K562 (cell line): ENCODE results near the gene EFCAB10. TPM values are rescaled to one million over a fixed set of nuclear protein-coding genes. Genes with fewer than 3 reads are reported as not detected.

ENCODE experiments used
- ATAC-seq: fragments of 200-7000 bp; cut with Tn5 transposase; 3 replicates; pipeline ENCODE4 v1.9.1; 2020; ENCODE audit warnings: moderate library complexity
- BruUV-seq: library from RNA; stranded (reverse); fragments of 400-500 nt; replicated peaks from 2 replicates; lab custom pipeline; 2021; lab: Mats Ljungman, UMichigan
- CTCF ChIA-PET: fragments of 300-600 bp; formaldehyde crosslinking; extraction: SDS; loops from one replicate; lab custom pipeline; 2021; ENCODE audit warnings: low intra/inter-chr PET ratio; lab: Yijun Ruan, JAX
- POLR2A ChIA-PET: fragments of 300-600, 350-650 bp; sonication (Branson Sonifier 250); formaldehyde crosslinking; extraction: SDS; loops from one replicate; lab custom pipeline; 2021; ENCODE audit warnings: antibody characterized with exemption, inconsistent platforms; lab: Yijun Ruan, JAX
- DNase-seq, 4 experiments: peaks; one replicate each; pipeline versions ENCODE4 v3.0.0 to v3.0.0-alpha.2; 2011 to 2018; ENCODE audit warnings: low spot score in 3 of 4, mixed read lengths in 3 of 4; ENCODE audit errors: extremely low read depth in 1 of 4
- FAIRE-seq: peaks from 2 replicates; lab custom pipeline; 2011; peaks lifted over from hg19 to GRCh38; lab: Jason Lieb, UNC
- H2AFZ ChIP-seq: 2 replicates; pipeline ENCODE4 v1.6.0; 2011; ENCODE audit warnings: low read depth, low read length, control low read depth, inconsistent platforms
- H3K27ac ChIP-seq: fragments of 200-600 bp; 3 replicates; pipeline ENCODE4 v1.8.0; 2011; ENCODE audit warnings: low read depth, mild to moderate bottlenecking, control low read depth, inconsistent platforms, low read length, moderate library complexity, mixed read lengths; ENCODE audit errors: extremely low read depth
- H3K27me3 ChIP-seq, 2 experiments: fragments of 300-600 bp in 1 of 2; 2 replicates in 1 of 2; 3 replicates in 1 of 2; pipeline versions ENCODE4 v1.6.0 to v1.8.0; 2011; ENCODE audit warnings: inconsistent platforms in 2 of 2, low read length in 2 of 2, mild to moderate bottlenecking in 1 of 2, mixed read lengths in 1 of 2, moderate library complexity in 1 of 2; ENCODE audit not compliant: control insufficient read depth in 2 of 2, insufficient read depth in 2 of 2
- H3K36me3 ChIP-seq: fragments of 300-600 bp; 3 replicates; pipeline ENCODE4 v1.8.0; 2011; ENCODE audit warnings: mild to moderate bottlenecking, low read length, inconsistent platforms; ENCODE audit not compliant: control insufficient read depth, insufficient read depth
- H3K4me1 ChIP-seq, 2 experiments: fragments of 200-600 bp in 1 of 2; replicated peaks in 1 of 2; 2 replicates in 1 of 2; 3 replicates in 1 of 2; pipeline versions ENCODE4 v1.5.1 to v1.8.0; 2011; ENCODE audit warnings: inconsistent platforms in 2 of 2, low read length in 2 of 2, mild to moderate bottlenecking in 1 of 2, mixed read lengths in 1 of 2, moderate library complexity in 1 of 2; ENCODE audit not compliant: control insufficient read depth in 2 of 2, insufficient read depth in 2 of 2
- H3K4me2 ChIP-seq: 2 replicates; pipeline ENCODE4 v1.6.1; 2011; ENCODE audit warnings: low read length, control low read depth, inconsistent platforms, mixed read lengths; ENCODE audit not compliant: insufficient read depth
- H3K4me3 ChIP-seq: fragments of 200-600 bp; sonication (generic), shearing (Covaris generic); 2 replicates; pipeline ENCODE4 v1.5.1; 2016; ENCODE audit warnings: control low read depth, inconsistent platforms
- H3K79me2 ChIP-seq: fragments of 200-600 bp; 3 replicates; pipeline ENCODE4 v1.8.0; 2011; ENCODE audit warnings: low read length, inconsistent platforms; ENCODE audit not compliant: control insufficient read depth, insufficient read depth
- H3K9ac ChIP-seq, 2 experiments: 2 replicates each; pipeline versions ENCODE4 v1.6.0 to v1.6.1; 2011; ENCODE audit warnings: low read depth in 2 of 2, low read length in 2 of 2, control low read depth in 1 of 2, inconsistent platforms in 1 of 2, mild to moderate bottlenecking in 1 of 2, mixed read lengths in 1 of 2; ENCODE audit not compliant: insufficient read depth in 1 of 2
- H3K9me1 ChIP-seq: one replicate; pipeline ENCODE4 v1.6.0; 2011; ENCODE audit warnings: inconsistent platforms, mild to moderate bottlenecking, low read length, moderate library complexity; ENCODE audit not compliant: control insufficient read depth, insufficient read depth
- H3K9me3 ChIP-seq: replicated peaks from 2 replicates; pipeline ENCODE4 v1.5.1; 2011; ENCODE audit warnings: low read depth, low read length, inconsistent platforms; ENCODE audit not compliant: control insufficient read depth, insufficient read depth
- H4K20me1 ChIP-seq: replicated peaks from 2 replicates; pipeline ENCODE4 v1.6.1; 2011; ENCODE audit warnings: low read length, inconsistent platforms, mixed read lengths; ENCODE audit not compliant: control insufficient read depth, insufficient read depth
- BMI1 ChIP-seq: fragments of 150-350 bp; IDR thresholded peaks from 2 replicates; pipeline ENCODE4 v1.6.1; 2014; ENCODE audit warnings: low read length
- CCAR2 ChIP-seq: fragments of 200-400 bp; formaldehyde crosslinking; IDR thresholded peaks from 2 replicates; pipeline ENCODE4 v1.6.1; 2017; ENCODE audit warnings: mild to moderate bottlenecking, low read depth, low read length
- EP400 ChIP-seq: fragments of 450-650 bp; IDR thresholded peaks from 2 replicates; pipeline ENCODE4 v1.6.1; 2017; ENCODE audit warnings: antibody characterized with exemption, mild to moderate bottlenecking, moderate library complexity
- FOS ChIP-seq: IDR thresholded peaks from 3 replicates; pipeline ENCODE4 v1.6.1; 2011; ENCODE audit not compliant: insufficient read length; ENCODE audit errors: extremely low read depth
- FOXO4 ChIP-seq: fragments of 450-650 bp; formaldehyde crosslinking; IDR thresholded peaks from 2 replicates; pipeline ENCODE4 v1.4.0; 2020; ENCODE audit warnings: mild to moderate bottlenecking, moderate library complexity
- PHB ChIP-seq: fragments of 250-450 bp; sonication (Bioruptor Pico); IDR thresholded peaks from 2 replicates; pipeline ENCODE4 v1.5.0; 2021
- SMAD1 ChIP-seq: fragments of 150-350 bp; IDR thresholded peaks from 2 replicates; pipeline ENCODE4 v1.6.1; 2014; ENCODE audit warnings: low read length, low read depth; ENCODE audit not compliant: partially characterized antibody
- SRF ChIP-seq, 2 experiments: fragments of 250-450, 450-650 bp in 1 of 2; sonication (Bioruptor Pico) in 1 of 2; sonication (generic) in 1 of 2; formaldehyde crosslinking; IDR thresholded peaks; 2 replicates each; pipeline versions ENCODE4 v1.5.0 to v1.5.1; 2020 to 2022; ENCODE audit warnings: mild to moderate bottlenecking in 1 of 2, missing genetic modification reagents in 1 of 2
- SRSF9 ChIP-seq: fragments of 200-400 bp; formaldehyde crosslinking; IDR thresholded peaks from 2 replicates; pipeline ENCODE4 v1.6.1; 2017; ENCODE audit warnings: low read depth, low read length, borderline replicate concordance
- STAT5A ChIP-seq: IDR thresholded peaks from 2 replicates; pipeline ENCODE4 v1.6.1; 2012; ENCODE audit warnings: low read length, inconsistent platforms, borderline replicate concordance
- THRAP3 ChIP-seq: fragments of 450-650 bp; IDR thresholded peaks from 2 replicates; pipeline ENCODE4 v1.6.1; 2016; ENCODE audit warnings: mild to moderate bottlenecking, inconsistent platforms, borderline replicate concordance
- ZNF253 ChIP-seq: fragments of 250-450 bp; sonication (Bioruptor Pico); conservative IDR thresholded peaks from 2 replicates; pipeline ENCODE4 v1.6.1; 2021; ENCODE audit warnings: mild to moderate bottlenecking
- ZNF347 ChIP-seq: fragments of 450-650 bp; formaldehyde crosslinking; IDR thresholded peaks from 2 replicates; pipeline ENCODE4 v1.4.0; 2020; ENCODE audit warnings: low read depth, mild to moderate bottlenecking, moderate library complexity
- WGBS: fragments of 100-300 bp; shearing (Covaris generic); methylation state at CpG from one replicate; pipeline ENCODE4 v1.1.6; 2016; ENCODE audit warnings: low coverage, mixed read lengths; ENCODE audit not compliant: insufficient coverage; ENCODE audit errors: missing lambda C conversion rate; 5-methylcytosine and 5-hydroxymethylcytosine counted together
- in situ Hi-C: fragments of 300-500 bp; cut with MboI; formaldehyde crosslinking; loops from 4 replicates; pipeline ENCODE4 v1.15.0; 2018; ENCODE audit warnings: inconsistent platforms, mixed read lengths
- intact Hi-C: fragments of 100-400 bp; cut with micrococcal nuclease; formaldehyde crosslinking; loops from 2 replicates; pipeline ENCODE4 v1.14.2; 2022
- polyA plus RNA-seq, 8 experiments: library from polyadenylated mRNA; depleted of rRNA in 4 of 8; stranded (reverse) in 5 of 8; unstranded in 3 of 8; fragments of >200 nt; fragmentation: Nextera tagmentation in 2 of 8; fragmentation: Illumina TruSeq in 1 of 8; extraction: Ambion mirVana in 2 of 8; extraction: Trizol in 1 of 8; gene quantifications; 2 replicates each; pipeline versions ENCODE4 v1.2.1 to v1.2.3, GENCODE V29; 2011 to 2014; ENCODE audit warnings: inconsistent platforms in 1 of 8, missing spikeins in 1 of 8
- total RNA-seq, 7 experiments: library from RNA; depleted of rRNA in 6 of 7; stranded (reverse); fragments of >200 nt in 6 of 7; fragmentation: Illumina TruSeq in 2 of 7; extraction: Trizol in 2 of 7; gene quantifications; 2 replicates each; pipeline versions ENCODE4 v1.2.1 to v1.2.3, GENCODE V29; 2011 to 2021; ENCODE audit warnings: low replicate concordance in 1 of 7
- TF ChIP-seq, protein P1 (sequence below): sonication (generic); formaldehyde crosslinking; IDR thresholded peaks from 2 replicates; pipeline ENCODE4 v1.8.0; 2022; ENCODE audit warnings: missing genetic modification reagents, mild to moderate bottlenecking, borderline replicate concordance

EFCAB10 gene
- total and polyA plus RNA-seq, 9 of the 15 experiments (the other 6 are each of a cell fraction or from before 2014, with no cell fraction given): 5.0 to 21.4 (median 16.8) TPM

DNA sequence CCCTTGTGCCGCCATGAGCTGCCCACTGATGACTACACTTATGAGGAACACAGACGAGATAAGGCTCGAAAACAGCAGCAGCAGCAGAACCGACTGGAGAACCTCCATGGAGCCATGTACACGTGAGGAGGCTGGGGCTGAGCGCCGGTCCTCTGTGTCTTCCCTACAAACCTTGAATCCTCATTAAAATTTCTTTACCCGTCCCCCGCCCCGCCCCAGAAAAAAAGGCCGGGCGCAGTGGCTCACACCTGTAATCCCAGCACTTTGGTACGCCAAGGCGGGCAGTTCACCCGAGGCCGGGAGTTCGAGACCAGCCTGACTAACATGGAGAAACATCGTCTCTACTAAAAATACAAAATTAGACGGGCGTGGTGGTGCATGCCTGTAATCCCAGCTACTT is 50.7 kb downstream of the EFCAB10 start:
- H3K4me3 ChIP-seq: no peak overlapping the region
- FAIRE-seq (no peak), ATAC-seq (no peak)
- CTCF ChIA-PET: no interaction called here
- no peak overlapping the region for H3K4me2 ChIP-seq
- in situ Hi-C loops: no loop called here
- H2AFZ ChIP-seq: no peak overlapping the region
- no peaks in the 10 kb centered on the region for H4K20me1 ChIP-seq
- no peaks in the 10 kb centered on the region for H3K9me1 ChIP-seq
- BruUV-seq: no TSS peak
- peaks cover 33% of the 10 kb centered on the region for H3K79me2 ChIP-seq
- peaks cover 25% of the 10 kb centered on the region; the same call in 2 of the 3 replicates for H3K36me3 ChIP-seq
- peaks cover 10 to 12% of the 10 kb centered on the region in 2 experiments for H3K4me1 ChIP-seq
- no peak for TF ChIP-seq PHB (CRISPR knock-in tag)
- no peak for TF ChIP-seq CCAR2
- TF ChIP-seq FOS: no peak
- TF ChIP-seq SRF (CRISPR knock-in tag; IDR thresholded peaks at IDR 0.05): no peak
- TF ChIP-seq, all 486 proteins: peak for 0
- no peak for DNase-seq
- Histone ChIP-seq H3K27me3 (no peaks in the 10 kb centered on the region), H3K27ac (no peak overlapping the region), H3K9ac (no peak overlapping the region), H3K9me3 (no peaks in the 10 kb centered on the region)
- intact Hi-C loops: no loop called here
- POLR2A ChIA-PET: interaction anchor here (1.0 to 1.1 kb wide), 2 partner anchors 9 to 12 kb away, joined by 3 to 5 read pairs; no protein-coding TSS in a partner anchor
- 89% methylated on average over 18 of the region's 20 CpGs for WGBS

- peaks cover 10 to 12% of the 10 kb centered on the region in 2 experiments for H3K4me1 ChIP-seq
- FAIRE-seq: no peak
- intact Hi-C loops (no loop called here), in situ Hi-C loops (no loop called here)
- no peaks in the 10 kb centered on the region for H4K20me1 ChIP-seq
- H3K9ac ChIP-seq: no peak overlapping the region
- DNase-seq: no peak
- H3K36me3 ChIP-seq: peaks cover 22% of the 10 kb centered on the region; the same call in 2 of the 3 replicates
- no peaks in the 10 kb centered on the region for H3K27me3 ChIP-seq
- ATAC-seq: no peak
- TSS peak; percentile 46 for BruUV-seq
- no peaks in the 10 kb centered on the region for H3K9me3 ChIP-seq
- no peak overlapping the region for H2AFZ ChIP-seq
- CTCF ChIA-PET: no interaction called here
- H3K27ac ChIP-seq: no peak overlapping the region
- 85% methylated on average over 10 of the region's 10 CpGs for WGBS
- peaks cover 30% of the 10 kb centered on the region for H3K79me2 ChIP-seq
- no peaks in the 10 kb centered on the region for H3K9me1 ChIP-seq
- no peak overlapping the region for H3K4me2 ChIP-seq
- POLR2A ChIA-PET: interaction anchor here (1.0 to 1.1 kb wide), 2 partner anchors 9 to 11 kb away, joined by 3 to 5 read pairs; no protein-coding TSS in a partner anchor
- no peak overlapping the region for H3K4me3 ChIP-seq
- no peak for TF ChIP-seq ZNF347 (CRISPR knock-in tag)
- TF ChIP-seq SRSF9: no peak
- no peak for TF ChIP-seq THRAP3
- TF ChIP-seq SMAD1: no peak
- TF ChIP-seq, protein P1, sequence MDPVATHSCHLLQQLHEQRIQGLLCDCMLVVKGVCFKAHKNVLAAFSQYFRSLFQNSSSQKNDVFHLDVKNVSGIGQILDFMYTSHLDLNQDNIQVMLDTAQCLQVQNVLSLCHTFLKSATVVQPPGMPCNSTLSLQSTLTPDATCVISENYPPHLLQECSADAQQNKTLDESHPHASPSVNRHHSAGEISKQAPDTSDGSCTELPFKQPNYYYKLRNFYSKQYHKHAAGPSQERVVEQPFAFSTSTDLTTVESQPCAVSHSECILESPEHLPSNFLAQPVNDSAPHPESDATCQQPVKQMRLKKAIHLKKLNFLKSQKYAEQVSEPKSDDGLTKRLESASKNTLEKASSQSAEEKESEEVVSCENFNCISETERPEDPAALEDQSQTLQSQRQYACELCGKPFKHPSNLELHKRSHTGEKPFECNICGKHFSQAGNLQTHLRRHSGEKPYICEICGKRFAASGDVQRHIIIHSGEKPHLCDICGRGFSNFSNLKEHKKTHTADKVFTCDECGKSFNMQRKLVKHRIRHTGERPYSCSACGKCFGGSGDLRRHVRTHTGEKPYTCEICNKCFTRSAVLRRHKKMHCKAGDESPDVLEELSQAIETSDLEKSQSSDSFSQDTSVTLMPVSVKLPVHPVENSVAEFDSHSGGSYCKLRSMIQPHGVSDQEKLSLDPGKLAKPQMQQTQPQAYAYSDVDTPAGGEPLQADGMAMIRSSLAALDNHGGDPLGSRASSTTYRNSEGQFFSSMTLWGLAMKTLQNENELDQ: no peak
- no peak for TF ChIP-seq ZNF253 (CRISPR knock-in tag)
- no peak for TF ChIP-seq FOXO4 (CRISPR knock-in tag)
- no peak for TF ChIP-seq EP400
- no peak for TF ChIP-seq STAT5A
- TF ChIP-seq BMI1: no peak
Observed at GRCh38 chr7:105530126-105530525, 51.2 kb downstream of the EFCAB10 start.
